GM19397 (cell line): ENCODE results near the gene SUSD4.
A peak's percentile ranks its signal among the peaks of the same experiment; 100 is the strongest.
"Not testable (repeated sequence)": the region's sequence is repeated elsewhere in the genome, so short reads cannot be mapped to it uniquely, and the experiment has no call there.

Experiments
- ATAC-seq: cut with Tn5 transposase; IDR thresholded peaks from one replicate; pipeline ENCODE4 v1.9.1; 2021; ENCODE audit warnings: mild to moderate bottlenecking, moderate library complexity; ENCODE audit not compliant: unreplicated experiment

The SUSD4 gene, protein sequence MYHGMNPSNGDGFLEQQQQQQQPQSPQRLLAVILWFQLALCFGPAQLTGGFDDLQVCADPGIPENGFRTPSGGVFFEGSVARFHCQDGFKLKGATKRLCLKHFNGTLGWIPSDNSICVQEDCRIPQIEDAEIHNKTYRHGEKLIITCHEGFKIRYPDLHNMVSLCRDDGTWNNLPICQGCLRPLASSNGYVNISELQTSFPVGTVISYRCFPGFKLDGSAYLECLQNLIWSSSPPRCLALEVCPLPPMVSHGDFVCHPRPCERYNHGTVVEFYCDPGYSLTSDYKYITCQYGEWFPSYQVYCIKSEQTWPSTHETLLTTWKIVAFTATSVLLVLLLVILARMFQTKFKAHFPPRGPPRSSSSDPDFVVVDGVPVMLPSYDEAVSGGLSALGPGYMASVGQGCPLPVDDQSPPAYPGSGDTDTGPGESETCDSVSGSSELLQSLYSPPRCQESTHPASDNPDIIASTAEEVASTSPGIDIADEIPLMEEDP

GRCh38 chr1:223363856-223364684, at the start of gene SUSD4:
Gene SUSD4, minus strand, starts transcription at chr1:223364176. Its CDS starts 751 bp downstream, at chr1:223363425.
- ATAC-seq, result peak; percentile 64

DNA sequence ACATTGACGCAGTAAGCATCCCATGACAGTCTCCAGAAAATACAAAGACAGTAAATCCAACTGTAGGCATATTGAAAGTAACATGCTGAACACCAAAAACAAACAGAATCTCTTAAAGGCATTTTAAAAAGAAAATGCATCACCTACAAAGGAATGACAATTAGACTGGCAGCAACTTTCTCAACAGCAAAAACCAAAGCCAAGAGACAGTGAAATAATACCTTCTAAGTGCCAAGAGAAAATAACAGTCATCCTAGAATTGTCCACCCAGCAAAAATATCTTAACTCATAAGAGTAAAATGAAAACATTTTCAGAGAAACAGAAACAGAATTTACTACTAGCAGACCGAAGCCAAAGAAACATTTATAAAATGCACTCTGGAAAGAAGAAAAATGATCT, 49.2 kb upstream of the SUSD4 start:
- ATAC-seq, result no peak

- no peak for ATAC-seq
Measured at GRCh38 chr1:223411710-223412109, 47.7 kb upstream of the SUSD4 start.

DNA sequence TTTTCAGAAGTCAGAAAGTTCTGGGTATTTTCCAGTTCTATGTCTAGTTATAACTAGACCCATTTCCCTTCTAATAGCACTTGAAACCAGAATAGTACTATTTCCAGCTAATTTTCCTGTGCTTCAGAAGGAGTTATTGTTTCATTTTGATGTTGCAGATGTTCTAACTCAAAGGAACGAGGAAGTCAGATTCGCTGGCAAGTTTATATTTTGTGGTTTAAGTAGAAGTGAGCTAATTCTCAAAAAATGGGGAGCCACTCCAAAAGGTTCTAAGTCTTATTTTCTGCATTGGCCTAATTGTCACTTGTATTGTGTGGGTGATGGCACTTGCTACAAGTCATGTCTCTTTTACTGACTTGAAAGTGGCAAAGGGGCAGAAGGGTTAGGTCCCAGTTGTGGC, 47.3 kb upstream of the SUSD4 start:
- ATAC-seq, result no peak

DNA sequence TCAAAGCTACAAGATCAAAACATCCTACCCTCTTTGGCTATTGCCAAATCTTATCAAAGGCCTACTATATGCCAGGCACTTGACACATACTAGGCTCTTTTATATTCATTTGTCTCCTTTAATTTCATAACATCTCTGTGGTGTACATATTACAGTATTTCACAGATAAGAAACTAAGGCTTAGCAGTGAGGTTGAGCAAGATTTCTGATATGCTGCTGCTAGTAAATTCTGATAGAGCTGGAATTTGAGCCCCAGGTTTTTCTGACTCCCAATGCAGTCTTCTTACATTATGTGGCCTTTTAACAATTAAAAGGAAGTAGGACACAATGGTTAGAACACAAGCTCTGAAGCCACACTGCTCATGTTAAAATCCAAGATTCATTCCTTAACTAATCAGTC, 46.1 kb upstream of the SUSD4 start:
- no peak for ATAC-seq

DNA sequence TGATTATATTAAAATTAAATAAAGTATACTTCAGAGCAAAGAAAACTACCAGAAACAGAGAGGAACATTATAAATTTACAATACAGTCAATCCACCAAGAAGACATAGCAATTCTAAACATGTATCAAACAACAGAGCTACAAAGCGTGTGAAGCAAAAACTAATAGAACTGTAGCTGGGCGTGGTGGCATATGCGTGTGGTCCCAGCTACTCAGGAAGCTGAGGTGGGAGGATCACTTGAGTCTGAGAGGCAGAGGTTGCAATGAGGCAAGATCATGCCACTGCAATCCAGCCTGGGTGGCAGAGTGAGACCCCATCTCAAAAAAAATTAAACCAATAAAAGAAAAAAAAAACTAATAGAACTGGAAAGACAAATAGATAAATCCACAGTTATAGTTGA, 41.5 kb upstream of the SUSD4 start:
- no peak for ATAC-seq

DNA sequence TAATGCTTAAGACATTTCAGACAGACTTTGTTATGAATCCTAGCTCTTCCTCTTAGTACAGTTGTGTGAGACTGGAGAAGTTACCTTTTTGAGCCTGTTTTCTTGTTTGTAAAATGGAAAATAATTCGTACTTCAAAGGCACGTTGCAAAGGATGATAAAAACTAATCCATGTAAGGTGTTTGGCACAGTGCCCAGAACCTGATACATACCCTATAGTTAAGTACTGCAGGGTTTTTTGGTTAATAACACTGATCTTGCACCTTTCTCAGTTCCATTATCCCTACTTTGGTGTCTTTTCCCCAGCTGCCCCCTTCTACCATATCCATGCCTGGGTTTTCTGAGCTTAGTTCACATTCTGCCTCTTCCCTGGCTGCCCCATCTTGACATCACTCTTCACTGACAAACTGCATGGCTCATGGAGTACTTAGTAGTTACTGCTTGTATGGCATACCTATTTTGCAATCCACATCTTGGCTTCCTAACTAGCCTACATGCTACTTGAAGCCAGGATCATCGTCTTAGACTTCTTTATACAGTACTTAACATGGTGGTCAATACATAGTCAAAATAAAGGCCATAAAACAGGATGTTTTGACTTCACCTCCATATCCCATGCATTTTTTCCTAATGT, 39.3 kb upstream of the SUSD4 start:
- no peak for ATAC-seq

- no peak for ATAC-seq
Measured at GRCh38 chr1:223402790-223403142, 38.8 kb upstream of the SUSD4 start.

- no peak for ATAC-seq
Measured at GRCh38 chr1:223401873-223402789, 38.2 kb upstream of the SUSD4 start.

DNA sequence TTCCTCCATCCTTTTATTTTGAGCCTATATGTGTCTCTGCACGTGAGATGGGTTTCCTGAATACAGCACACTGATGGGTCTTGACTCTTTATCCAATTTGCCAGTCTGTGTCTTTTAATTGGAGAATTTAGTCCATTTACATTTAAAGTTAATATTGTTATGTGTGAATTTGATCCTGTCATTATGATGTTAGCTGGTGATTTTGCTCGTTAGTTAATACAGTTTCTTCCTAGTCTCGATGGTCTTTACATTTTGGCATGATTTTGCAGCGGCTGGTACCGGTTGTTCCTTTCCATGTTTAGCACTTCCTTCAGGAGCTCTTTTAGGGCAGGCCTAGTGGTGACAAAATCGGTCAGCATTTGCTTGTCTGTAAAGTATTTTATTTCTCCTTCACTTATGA, 35.4 kb upstream of the SUSD4 start:
- ATAC-seq, result not testable (repeated sequence)

DNA sequence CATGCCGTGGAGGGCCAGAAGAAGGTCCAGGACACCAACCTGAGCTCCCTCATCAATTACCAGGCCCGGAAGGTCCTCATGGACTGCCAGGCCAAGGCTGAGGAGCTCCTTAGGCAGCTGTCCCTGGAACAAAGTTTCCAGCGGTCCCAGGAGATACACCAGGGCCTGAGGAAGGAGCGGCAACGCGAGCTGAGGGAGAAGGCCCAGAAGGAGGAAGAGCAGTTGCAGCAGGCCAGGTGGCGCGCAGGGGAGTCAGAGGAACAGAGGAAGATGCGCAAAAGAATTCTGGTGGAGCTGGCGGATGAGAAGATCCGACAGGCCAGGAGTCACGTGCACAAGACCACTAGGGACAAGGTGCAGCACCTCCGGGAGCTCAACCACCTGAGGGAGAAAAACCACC, 30.7 kb upstream of the SUSD4 start:
- ATAC-seq, result no peak

GRCh38 chr1:223394242-223394641, 30.3 kb upstream of the SUSD4 start:
- no peak for ATAC-seq

- no peak for ATAC-seq
Measured at GRCh38 chr1:223393275-223394214, 29.6 kb upstream of the SUSD4 start, which contains the start of gene CCDC185. Gene CCDC185, plus strand, starts transcription at chr1:223393415. Its CDS starts 61 bp downstream, at chr1:223393476.

DNA sequence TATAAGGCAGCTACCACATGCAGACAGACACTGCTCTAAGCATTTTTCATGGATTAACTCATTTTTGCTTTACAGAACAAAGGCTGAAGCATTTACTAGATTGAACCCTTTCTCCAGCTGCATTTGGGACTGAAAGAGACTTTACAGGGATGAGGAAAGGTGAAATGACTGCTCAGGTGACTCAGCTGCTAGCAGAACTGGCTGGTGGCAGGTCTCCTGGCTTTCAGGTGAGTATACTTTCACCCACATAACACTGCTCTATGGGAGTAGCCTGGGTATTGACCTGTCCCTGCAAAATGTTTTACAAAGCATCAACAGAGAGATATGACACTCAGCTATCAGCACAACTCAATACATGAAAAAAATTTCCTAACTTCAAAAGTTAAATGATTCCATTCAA, 26.6 kb upstream of the SUSD4 start:
- ATAC-seq, result no peak

GRCh38 chr1:223386013-223386412, 22.0 kb upstream of the SUSD4 start:
- no peak for ATAC-seq

GRCh38 chr1:223378754-223379153, 14.8 kb upstream of the SUSD4 start:
- ATAC-seq, result no peak

- no peak for ATAC-seq
Measured at GRCh38 chr1:223374064-223374610, 10.2 kb upstream of the SUSD4 start.

GRCh38 chr1:223364685-223365382, 858 bp upstream of the SUSD4 start:
- peak; percentile 17 for ATAC-seq
